GM21786 (cell line): ENCODE data around the gene MAPK1.
"Not testable (repeated sequence)": the region's sequence is repeated elsewhere in the genome, so short reads cannot be mapped to it uniquely, and the experiment has no call there.

Experiments used
- ATAC-seq: cut with Tn5 transposase; IDR thresholded peaks from one replicate; pipeline ENCODE4 v1.9.1; 2021; ENCODE audit not compliant: unreplicated experiment

Gene MAPK1

DNA sequence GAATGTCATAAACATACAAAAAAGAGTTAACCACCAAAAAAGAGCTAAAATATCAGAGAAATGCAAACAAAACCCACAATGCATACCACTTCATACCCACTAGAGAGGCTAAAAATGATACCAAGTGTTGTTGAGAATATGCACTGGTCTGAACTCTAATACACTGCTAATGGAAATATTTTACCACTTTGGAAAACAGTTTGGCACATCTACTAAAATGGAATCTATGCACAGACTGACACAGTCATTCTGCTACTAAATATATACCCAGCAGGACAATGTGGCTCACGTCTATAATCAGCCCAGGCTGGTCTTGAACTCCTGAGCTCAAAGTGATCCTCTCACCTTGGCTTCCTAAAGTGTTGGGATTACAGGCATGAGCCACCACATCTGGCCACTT lies 18.0 kb downstream of the MAPK1 start:
- no peak for ATAC-seq

DNA sequence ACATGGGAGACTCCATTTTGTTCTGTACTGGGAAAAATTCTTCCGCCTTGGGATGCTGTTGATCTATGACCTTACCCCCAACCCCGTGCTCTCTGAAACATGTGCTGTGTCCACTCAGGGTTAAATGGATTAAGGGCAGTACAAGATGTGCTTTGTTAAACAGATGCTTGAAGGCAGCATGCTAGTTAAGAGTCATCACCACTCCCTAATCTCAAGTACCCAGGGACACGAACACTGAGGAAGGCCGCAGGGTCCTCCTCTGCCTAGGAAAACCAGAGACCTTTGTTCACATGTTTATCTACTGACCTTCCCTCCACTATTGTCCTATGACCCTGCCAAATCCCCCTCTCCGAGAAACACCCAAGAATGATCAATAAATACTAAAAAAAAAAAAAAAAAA lies 19.4 kb downstream of the MAPK1 start:
- ATAC-seq: not testable (repeated sequence)

DNA sequence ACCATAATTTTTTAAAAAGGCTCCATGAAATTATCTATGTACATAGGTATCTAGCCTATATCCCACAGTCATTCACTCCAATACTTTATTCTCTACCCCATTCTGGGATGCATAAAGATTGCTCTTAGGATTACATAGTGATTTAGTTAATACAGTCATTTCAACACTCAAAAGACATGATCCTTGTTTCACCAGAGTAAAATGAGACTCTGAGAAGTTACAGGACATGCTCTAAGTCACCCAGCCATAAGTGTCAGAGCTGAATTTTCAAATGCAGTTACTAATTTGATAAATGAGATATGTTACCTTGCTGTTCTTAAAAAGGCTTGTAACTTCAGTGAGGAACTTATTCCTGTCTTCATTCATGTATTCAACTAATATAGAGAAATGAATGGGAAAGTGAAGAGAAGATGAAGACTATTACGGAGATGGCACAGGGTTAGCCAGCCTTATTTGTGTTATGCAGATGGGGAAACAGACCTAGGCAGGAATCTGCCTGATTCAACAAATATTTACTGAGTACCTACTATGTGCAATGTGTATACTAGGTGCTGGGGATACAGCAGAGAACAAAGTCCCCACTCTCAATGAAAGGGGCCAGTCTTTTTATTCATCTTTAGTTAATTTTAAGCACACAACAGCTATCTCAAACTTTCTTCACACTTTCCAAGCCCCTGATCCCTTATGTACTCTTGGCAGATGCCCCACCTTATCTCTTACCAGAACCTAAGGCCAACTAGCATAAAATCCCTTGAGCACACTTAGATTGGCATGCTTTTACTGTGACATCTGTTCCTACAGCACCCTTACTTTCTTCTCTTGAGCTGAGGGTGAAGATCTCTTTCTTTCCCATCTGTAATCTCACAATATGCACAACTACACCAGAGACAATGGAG lies 21.6 kb downstream of the MAPK1 start:
- ATAC-seq: no peak

- no peak for ATAC-seq
These were observed 24.5 kb downstream of the MAPK1 start for GRCh38 chr22:21842946-21843345.

DNA sequence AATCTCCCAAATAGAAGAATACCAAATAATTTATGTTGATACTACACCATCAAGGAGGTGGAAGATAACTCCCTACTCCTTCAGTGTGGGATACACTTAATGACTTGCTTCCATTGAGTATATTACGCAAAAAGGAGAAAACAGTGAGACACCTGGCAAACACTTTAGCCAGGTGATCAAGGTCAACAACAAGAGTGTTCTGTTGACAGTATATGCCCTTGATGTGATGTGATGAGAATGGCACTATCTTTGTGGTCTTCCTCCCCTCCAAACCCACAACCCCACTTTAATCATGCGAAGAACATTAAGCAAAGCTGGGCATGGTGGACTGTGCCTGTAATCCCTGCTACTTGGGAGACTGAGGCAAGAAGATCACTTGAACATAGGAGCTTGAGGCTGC lies 26.0 kb downstream of the MAPK1 start:
- no peak for ATAC-seq

DNA sequence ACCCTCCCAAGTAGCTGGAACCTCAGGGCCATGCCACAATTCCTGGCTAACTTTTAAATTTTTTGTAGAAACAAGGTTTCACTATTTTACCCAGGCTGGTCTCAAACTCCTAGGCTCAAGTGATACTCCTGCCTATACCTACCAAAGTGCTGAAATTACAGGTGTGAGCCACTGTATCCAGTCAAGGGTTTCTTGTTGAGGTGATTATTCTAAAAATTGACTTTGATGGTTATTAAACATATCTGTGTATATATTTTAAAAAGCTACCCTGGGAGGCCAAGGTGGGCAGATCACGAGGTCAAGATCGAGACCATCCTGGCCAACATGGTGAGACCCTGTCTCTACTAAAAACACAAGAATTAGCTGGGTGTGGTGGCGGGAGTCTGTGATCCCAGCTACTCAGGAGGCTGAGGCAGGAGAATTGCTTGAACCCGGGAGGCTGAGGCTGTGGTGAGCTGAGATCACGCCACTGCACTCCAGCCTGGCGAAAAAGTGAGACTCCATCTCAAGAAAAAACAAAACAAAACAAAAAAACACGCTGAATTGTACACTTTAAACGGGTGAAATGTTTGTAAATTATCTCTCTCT lies 27.1 kb downstream of the MAPK1 start:
- ATAC-seq: no peak

DNA sequence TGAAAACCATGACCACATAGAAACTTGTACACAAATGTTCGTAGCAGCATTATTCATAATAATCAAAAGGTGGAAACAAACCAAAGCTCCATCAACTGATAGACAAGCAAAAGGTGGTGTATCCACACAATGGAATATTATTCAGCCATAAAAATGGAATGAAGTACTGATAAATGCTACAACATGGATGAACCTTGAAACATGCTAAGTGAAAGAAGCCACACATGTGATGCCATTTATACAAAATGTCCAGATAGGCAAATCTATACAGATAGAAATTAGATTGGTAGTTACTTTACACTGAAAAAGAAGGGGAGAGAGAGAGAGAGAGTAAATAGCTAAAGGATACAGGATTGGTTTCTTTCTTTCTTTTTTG lies 27.7 kb downstream of the MAPK1 start:
- ATAC-seq: no peak

- ATAC-seq: not testable (repeated sequence)
These were observed 28.2 kb downstream of the MAPK1 start for GRCh38 chr22:21839104-21839764.

DNA sequence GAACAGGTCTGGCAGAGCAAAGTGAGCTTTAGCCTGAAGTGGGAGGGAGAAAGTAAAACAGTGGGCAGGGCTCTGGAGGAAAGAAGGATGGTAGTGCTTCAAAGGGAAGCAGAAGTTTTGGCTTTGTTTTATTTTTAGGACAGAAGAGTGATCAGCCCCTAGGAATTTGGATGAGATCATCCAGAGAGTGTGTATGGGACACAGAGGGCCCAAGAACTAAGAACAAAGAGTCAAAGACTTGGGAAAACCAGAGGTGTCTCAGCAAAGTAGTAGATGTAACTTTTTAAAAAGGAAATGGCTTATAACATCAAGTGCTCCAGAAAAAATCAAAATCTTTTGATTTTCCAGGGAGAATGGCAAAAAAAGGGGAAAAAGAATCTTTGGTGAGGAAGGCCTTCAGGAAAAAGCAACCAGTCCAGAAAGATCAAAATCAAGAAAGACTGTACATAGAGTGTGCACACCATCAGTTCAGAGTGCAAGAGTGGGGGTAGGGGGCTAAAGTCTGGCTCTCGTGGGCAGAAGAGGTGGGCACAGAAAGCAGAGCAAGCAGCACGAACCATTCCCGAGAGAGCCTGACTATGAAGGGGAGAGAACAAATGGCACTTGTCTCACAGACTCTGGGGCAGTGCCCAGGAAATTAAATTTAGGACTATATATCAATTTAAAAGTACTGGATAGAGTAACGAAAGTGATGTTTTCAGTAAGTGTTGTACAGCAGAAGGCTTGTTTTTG lies 30.0 kb downstream of the MAPK1 start:
- ATAC-seq: no peak

DNA sequence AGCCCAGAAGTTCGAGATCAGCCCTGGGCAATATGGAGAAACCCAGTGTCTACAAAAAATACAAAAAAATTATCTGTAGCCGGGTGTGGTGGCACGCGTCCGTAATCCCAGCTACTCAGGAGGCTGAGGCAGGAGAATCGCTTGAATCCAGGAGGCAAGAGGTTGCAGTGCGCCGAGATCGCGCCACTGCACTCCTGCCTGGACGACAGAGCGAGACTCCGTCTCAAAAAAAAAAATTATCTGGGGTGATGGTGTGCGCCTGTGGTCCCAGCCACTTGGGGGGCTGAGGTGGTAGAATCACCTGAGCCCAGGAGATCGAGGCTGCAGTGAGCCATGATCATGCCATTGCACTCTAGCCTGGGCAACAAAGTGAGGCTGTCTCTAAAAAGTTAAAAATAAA lies 31.0 kb downstream of the MAPK1 start:
- ATAC-seq: not testable (repeated sequence)

GRCh38 chr22:21835378-21835777 lies 32.1 kb downstream of the MAPK1 start:
- ATAC-seq: no peak

GRCh38 chr22:21834869-21835268 lies 32.6 kb downstream of the MAPK1 start:
- no peak for ATAC-seq

DNA sequence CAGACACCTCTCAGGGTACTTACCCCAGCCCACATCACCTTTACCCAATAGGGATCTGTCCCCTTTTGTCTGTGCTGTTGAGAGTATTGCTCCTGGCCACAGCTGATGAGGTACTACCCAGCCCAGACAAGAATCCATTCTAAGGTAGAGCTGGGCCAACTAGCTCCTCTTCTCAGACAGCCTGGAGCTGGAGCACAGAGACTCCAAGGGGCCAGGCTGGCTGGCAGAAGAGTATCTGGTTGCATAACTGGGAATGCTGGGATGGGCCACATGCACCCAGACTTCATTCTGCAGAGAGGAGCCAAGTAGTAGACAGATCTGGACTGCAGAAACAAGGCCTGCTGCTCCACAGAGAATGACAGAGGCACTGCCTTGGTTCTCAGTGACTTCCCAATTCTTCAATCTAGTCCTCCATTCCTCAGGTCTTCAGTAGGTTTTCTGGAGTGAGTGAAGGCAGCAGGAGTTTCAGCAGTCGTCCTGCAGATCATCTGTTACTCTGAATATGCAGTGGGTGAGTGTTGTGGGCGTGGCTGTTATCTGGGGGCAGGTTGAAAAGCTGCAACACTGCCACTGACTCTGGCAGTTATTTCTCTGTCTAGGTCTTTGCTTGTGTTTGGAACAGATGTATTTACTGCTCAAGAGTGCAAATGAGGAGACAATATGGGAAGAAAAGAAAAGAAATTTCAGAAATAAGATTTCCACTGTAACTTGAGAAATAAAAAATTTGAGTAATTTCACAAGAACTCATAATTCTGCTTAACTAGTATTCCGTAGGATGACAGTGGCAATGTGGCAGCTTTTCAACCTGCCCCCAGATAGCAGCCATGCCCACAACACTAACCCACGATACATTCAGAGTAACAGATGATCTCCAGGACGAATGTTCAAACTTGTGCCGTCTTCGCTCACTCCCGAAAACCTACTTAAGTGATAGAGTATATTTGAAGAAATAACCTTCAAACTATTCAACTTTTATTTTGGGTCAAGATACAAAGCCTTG lies 34.9 kb downstream of the MAPK1 start:
- ATAC-seq: no peak

DNA sequence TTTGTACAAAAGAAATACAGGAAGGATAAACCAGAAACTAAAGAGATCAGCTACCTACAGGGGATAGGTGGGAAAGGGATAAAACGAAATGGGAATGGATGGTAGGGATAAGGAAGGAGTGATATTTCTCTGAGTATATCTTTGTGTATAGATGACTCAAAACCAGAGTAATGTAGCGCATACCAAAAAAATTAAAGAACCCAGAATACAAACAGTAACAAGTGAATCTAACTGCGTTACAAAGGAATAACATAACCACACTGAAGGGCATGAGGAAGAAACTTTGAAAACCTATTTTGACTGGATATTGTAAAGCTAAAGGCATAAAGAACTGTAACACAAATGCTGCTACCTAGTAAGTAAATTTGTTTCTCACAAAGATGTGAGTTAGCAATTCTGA lies 37.9 kb downstream of the MAPK1 start:
- ATAC-seq: no peak

- no peak for ATAC-seq
These were observed 39.2 kb downstream of the MAPK1 start for GRCh38 chr22:21828268-21828638.

DNA sequence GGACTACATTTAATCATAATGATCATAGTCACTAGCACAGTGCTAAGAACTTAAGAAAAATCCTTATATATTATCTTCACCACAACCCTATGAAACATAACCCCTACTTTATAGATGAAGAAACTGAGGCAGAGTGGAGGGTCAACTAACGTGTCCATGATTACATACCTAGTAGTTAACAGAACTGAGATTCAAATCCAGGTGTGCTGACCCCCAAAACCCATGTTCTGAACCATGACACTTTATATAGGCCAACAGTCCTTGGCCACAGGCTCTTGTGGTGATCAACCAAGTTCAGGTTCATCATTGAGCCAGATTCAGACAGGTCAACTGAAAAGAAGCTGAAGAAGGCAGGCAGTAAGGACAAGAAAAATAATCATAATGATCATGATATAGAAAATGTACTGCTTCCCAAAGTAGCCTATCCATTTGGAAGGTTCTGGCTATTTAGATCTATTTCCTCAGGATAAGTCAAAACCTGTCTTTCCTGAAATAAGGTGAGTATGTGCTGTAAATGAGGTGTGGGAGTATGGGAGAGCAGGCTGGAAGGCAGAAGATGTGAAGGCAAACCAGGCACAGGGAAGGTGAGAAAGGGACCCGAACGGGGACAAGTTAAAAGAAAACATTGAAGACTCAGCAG lies 39.7 kb downstream of the MAPK1 start:
- no peak for ATAC-seq

DNA sequence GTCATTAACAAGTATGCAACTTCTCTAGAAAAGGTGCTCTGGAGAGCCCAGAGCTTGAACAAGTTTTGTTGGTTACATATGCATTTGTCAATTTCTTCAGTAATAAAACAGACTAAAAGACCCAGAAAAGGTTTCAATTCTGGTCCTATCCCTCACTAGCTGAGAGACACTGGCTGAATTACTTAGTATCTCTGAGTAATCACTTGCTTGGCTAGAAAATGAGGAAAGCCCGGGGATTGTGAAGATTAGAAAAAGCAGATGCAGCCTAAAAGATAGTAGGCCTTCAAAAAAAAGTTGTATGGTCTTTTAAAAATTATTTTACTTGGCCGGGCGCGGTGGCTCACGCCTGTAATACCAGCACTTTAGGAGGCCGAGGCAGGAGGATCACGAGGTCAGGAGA lies 41.2 kb downstream of the MAPK1 start:
- no peak for ATAC-seq

GRCh38 chr22:21824962-21825361 lies 42.5 kb downstream of the MAPK1 start:
- not testable (repeated sequence) for ATAC-seq

DNA sequence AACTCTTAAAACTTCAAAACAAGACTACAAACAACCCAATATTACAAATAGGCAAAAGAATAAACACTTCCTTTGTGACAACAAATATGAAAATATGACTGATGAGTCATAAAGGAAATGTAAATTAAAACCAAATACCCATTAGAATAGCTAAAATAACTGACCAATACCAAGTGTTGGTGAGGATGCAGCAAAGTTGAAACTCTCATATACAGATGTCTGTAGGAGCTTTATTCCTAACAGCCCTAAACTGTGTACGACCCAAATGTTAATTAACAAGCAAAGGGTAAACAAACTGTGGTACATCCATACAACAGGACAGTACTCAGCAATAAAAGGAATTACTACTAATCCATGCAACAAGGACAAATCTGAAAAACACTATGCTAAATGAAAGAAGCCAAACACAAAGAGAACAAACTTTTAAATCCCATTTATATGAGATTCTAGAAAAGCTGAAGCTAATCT lies 43.0 kb downstream of the MAPK1 start:
- ATAC-seq: no peak
